ENCODE results near the gene RFX2.

DNA sequence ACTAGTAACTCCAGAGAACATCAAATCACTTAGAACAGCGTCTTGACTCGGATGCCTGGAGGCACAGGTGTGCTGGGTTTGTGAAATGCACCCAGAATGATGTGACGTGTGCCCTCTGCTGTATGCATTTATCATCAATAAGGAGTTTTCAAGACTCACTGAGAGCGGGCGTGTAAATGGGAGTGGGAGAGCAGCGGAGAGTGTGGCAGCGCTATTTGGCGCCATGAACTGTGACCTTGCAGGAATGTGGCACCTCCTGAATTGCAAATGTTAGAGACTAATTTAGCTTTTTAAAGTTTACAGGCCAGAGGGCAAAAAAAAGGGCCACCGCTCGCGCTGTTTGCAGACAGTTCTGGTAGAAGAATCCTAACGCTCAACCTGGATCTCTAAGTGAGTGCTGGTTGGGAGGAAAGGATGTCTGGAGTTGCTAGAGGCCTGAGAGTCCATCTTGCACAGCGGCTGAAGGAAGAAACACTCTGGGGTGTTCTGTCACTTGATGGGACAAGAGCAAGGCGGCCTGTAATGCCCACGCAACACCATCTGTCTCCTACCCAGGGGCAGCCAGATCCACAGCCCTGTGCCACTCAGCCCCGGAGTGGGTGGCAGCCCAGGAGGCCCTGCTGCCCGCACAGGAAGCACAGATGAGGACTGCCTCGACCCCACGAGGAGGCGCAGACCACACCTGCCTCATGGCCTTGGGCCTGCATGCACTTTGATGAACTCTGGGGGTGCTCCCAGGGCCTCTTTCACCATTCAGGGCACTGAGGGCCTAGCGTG, 152.0 kb downstream of the RFX2 start:
- TF ChIP-seq, protein P1, sequence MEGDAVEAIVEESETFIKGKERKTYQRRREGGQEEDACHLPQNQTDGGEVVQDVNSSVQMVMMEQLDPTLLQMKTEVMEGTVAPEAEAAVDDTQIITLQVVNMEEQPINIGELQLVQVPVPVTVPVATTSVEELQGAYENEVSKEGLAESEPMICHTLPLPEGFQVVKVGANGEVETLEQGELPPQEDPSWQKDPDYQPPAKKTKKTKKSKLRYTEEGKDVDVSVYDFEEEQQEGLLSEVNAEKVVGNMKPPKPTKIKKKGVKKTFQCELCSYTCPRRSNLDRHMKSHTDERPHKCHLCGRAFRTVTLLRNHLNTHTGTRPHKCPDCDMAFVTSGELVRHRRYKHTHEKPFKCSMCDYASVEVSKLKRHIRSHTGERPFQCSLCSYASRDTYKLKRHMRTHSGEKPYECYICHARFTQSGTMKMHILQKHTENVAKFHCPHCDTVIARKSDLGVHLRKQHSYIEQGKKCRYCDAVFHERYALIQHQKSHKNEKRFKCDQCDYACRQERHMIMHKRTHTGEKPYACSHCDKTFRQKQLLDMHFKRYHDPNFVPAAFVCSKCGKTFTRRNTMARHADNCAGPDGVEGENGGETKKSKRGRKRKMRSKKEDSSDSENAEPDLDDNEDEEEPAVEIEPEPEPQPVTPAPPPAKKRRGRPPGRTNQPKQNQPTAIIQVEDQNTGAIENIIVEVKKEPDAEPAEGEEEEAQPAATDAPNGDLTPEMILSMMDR (IDR thresholded peaks at IDR 0.05 in 4 of 5, conservative IDR thresholded peaks at IDR 0.05 in 1 of 5) = no peak
- no peak for TF ChIP-seq POLR2A (IDR thresholded peaks at IDR 0.05)

Data from gastrocnemius medialis (tissue), 4 donors.